Epithelial cell of esophagus (primary cell): ENCODE data around the gene CLCN1.
A peak's percentile ranks its signal among the peaks of the same experiment; 100 is the strongest.

Source experiments
- DNase-seq: peaks from one replicate; pipeline ENCODE4 v3.0.0; 2010; ENCODE audit warnings: low read depth
- H3K4me3 ChIP-seq: 2 replicates; pipeline ENCODE4 v1.5.1; 2011; ENCODE audit warnings: mild to moderate bottlenecking, low read length, control low read depth
- TF ChIP-seq, protein P1 (sequence below): IDR thresholded peaks from 2 replicates; pipeline ENCODE4 v1.5.1; 2011; ENCODE audit warnings: low read depth, mild to moderate bottlenecking, low read length, control low read depth, inconsistent platforms; ENCODE audit not compliant: insufficient read depth; ENCODE audit errors: missing control alignments

Gene CLCN1

DNA sequence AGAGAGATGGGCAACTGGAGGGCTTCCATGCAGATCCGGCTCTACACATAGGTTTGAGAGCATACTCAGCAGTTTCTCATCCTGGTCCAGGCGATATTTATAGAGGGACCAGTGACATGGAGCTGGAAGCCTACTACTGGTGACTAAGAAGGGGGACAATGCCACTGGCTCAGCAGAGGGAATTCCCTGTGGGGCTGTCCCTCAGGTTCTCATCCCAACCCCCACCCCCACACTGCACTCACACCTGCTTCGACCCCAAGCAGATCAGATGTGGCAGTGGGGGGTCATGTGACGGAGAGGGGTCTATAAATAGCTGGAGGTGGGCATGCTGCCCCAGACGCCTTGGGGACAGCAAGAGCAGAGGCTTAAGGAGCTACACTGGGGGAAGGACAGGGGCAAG, at the start of gene CLCN1:
CLCN1 (plus strand) TSS at position 336 of the 400 bp plus-strand sequence. CDS start 102 bp downstream, outside the sequence.
- TF ChIP-seq, protein P1, sequence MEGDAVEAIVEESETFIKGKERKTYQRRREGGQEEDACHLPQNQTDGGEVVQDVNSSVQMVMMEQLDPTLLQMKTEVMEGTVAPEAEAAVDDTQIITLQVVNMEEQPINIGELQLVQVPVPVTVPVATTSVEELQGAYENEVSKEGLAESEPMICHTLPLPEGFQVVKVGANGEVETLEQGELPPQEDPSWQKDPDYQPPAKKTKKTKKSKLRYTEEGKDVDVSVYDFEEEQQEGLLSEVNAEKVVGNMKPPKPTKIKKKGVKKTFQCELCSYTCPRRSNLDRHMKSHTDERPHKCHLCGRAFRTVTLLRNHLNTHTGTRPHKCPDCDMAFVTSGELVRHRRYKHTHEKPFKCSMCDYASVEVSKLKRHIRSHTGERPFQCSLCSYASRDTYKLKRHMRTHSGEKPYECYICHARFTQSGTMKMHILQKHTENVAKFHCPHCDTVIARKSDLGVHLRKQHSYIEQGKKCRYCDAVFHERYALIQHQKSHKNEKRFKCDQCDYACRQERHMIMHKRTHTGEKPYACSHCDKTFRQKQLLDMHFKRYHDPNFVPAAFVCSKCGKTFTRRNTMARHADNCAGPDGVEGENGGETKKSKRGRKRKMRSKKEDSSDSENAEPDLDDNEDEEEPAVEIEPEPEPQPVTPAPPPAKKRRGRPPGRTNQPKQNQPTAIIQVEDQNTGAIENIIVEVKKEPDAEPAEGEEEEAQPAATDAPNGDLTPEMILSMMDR, result no peak
- no peak within 1 kb of the TSS for H3K4me3 ChIP-seq
- no peak for DNase-seq

DNA sequence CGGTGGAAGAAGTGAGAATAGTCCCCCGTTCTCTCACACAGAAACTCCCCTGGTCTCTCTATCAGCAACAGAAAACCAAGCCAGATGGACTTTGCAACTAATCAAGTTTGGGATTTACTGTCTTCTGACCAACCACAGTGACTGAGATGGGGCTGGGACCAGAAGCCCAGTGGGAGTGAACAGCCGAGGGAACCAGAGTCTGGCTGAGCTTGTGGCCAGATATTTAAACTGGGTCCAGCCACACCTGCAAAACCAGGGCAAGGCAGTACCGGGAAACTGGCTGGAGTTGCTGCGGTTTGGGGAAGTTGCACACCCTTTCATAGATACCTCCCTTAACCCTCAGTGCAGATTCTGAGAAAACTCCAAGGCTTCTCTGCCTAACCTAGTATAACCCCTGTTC, 46.7 kb upstream of the CLCN1 start:
- TF ChIP-seq, protein P1, result no peak
- no peak overlapping the region for H3K4me3 ChIP-seq
- no peak for DNase-seq

DNA sequence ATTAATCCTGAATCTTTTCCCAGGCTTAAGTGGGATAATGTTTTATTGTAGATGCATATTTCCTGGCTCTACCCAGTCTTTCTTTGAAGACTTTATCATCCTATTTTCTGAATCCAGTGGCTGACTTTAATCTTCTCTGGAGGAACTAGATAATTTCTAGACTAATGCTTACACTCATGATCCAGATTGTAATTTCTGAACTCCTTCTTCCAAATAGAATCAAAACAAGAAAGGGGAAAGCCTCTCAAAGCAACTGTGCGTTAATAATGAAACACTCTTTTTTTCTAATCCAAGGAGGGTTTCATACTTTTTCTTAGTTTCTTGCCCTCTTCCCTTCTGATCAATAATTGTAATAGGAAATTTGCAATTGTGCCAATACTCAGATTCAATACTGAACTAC, 44.7 kb upstream of the CLCN1 start:
- TF ChIP-seq, protein P1, result no peak
- no peak for DNase-seq

DNA sequence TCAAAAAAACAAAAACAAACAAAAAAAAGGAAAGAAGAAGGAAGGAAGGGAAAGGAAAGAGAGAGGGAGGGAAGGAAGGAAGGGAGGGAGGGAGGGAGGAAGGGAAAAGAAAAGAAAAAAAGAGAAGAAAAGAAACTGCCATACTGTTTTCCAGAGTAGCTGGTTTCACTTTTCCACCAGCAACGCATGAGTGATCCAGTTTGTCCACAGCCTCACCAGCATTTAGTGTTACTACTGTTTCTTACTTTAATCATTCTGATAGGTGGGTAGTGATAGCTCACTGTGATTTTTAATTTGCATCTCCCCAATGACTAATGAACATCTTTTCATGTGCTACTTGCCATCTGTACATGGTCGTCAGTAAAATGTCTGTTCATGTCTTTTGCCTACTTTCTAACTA, 43.0 kb upstream of the CLCN1 start:
- TF ChIP-seq, protein P1, result no peak
- no peak for DNase-seq
- H3K4me3 ChIP-seq, result no peak overlapping the region

More for the DNA sequence above, 44.7 kb upstream of the CLCN1 start:
- no peak overlapping the region for H3K4me3 ChIP-seq

DNA sequence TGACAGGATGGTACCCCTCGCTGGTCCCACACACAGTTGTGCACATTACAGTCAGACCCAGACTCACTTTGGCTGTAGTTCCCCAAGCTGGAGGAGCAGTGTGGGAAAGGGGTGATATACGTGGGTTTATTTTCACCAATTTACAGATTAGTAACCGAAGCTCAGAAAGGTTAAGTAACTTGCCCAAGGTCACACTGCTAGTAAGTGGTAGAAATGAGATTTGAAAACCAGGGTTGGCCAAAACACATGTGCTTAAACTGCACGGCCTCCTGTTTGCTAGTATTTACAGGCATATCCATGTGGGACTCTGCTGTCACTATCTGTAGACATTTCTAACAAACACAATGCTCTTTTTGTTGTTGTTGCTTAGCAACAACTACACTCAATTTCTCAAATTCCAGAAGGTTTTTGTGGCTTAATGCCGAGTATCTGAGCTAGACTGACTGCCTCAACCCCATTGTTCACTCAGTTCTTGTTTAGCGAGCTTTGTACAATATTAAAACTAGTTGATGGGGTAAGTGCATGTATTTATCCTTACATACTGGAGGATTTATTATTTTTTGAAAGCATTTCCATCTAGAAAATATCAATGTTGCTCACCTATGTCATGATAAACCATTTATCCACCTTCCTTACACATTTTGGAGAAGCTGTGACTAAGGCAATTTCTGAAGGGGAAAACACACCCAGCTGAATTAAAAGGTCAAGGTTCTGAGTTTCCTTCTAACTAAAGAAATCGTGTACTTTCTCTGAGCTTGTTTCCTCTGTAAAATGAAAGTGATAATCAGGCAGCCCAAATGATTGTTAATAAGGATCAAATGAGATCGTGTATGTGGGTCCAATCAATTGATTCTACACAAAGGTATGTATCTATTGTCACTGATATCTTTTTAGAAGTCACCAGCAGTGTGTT, 36.5 kb upstream of the CLCN1 start:
- peak; percentile 53 for DNase-seq
- TF ChIP-seq, protein P1, result no peak
- H3K4me3 ChIP-seq, result no peak overlapping the region

DNA sequence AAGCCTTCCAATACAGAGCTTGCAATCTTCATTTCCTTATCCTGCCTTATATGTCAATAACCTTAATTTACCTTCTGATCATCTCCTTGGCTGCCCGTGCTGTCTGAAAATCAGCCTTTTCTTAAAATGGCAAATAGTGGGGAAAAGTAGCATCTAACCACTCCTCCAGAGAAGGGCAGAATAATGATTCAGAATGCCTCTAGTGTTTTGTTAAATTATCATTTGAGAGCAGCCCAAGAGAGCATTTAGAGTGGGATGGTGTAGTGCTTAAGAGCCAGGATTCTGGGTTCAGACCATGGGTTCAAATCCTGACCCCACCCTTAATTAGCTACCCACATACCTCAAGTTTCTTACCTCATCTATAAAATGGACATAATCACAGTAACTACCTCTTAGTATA, 35.8 kb upstream of the CLCN1 start:
- no peak overlapping the region for H3K4me3 ChIP-seq

More for the DNA sequence above, 35.8 kb upstream of the CLCN1 start:
- TF ChIP-seq, protein P1, result no peak
- no peak for DNase-seq
